Measurements from ENCODE around the gene CELA3A.
A peak's percentile ranks its signal among the peaks of the same experiment; 100 is the strongest.
"Not testable (repeated sequence)": the region's sequence is repeated elsewhere in the genome, so short reads cannot be mapped to it uniquely, and the experiment has no call there.

The CELA3A gene

GRCh38 chr1:22005261-22006149, 4.0 kb downstream of the CELA3A start:
- not testable (repeated sequence) for H4K20me1 ChIP-seq (ENCODE audit: insufficient read depth); H2AFZ ChIP-seq (ENCODE audit: low read depth); H3K79me2 ChIP-seq (ENCODE audit: insufficient read depth, low read depth); H3K36me3 ChIP-seq (ENCODE audit: insufficient read depth); H3K4me3 ChIP-seq (IDR thresholded peaks at IDR 0.05; ENCODE audit: insufficient read depth, low read depth, low read length); H3K27ac ChIP-seq; H3K9ac ChIP-seq; H3K4me2 ChIP-seq; H3K4me1 ChIP-seq (ENCODE audit: low read depth, poor library complexity, severe bottlenecking); H3K27me3 ChIP-seq (ENCODE audit: insufficient read depth, low read depth)
- TF ChIP-seq, protein P1, sequence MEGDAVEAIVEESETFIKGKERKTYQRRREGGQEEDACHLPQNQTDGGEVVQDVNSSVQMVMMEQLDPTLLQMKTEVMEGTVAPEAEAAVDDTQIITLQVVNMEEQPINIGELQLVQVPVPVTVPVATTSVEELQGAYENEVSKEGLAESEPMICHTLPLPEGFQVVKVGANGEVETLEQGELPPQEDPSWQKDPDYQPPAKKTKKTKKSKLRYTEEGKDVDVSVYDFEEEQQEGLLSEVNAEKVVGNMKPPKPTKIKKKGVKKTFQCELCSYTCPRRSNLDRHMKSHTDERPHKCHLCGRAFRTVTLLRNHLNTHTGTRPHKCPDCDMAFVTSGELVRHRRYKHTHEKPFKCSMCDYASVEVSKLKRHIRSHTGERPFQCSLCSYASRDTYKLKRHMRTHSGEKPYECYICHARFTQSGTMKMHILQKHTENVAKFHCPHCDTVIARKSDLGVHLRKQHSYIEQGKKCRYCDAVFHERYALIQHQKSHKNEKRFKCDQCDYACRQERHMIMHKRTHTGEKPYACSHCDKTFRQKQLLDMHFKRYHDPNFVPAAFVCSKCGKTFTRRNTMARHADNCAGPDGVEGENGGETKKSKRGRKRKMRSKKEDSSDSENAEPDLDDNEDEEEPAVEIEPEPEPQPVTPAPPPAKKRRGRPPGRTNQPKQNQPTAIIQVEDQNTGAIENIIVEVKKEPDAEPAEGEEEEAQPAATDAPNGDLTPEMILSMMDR (conservative IDR thresholded peaks at IDR 0.05; ENCODE audit: low read depth, low read length), result peak; percentile 35; the same call in 1 of the 2 replicates

DNA sequence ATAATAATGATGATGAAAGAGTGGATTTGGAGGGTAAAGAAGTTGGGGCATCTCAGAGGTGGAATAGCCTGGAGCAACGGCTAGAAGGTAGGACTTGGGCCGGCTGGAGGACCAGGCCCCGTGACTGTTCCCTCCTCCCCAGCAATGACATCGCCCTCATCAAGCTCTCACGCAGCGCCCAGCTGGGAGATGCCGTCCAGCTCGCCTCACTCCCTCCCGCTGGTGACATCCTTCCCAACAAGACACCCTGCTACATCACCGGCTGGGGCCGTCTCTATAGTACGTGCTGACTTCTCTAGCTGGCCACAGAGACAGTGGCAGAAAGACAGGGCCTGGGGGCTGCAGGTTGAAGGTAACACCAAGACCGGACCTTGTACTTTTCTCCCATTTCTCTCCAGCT, 5.3 kb downstream of the CELA3A start:
- not testable (repeated sequence) for H3K36me3 ChIP-seq (ENCODE audit: insufficient read depth); H3K79me2 ChIP-seq (ENCODE audit: insufficient read depth, low read depth); H3K27ac ChIP-seq; H4K20me1 ChIP-seq (ENCODE audit: insufficient read depth); H3K27me3 ChIP-seq (ENCODE audit: insufficient read depth, low read depth); H2AFZ ChIP-seq (ENCODE audit: low read depth); H3K4me2 ChIP-seq; H3K4me3 ChIP-seq (IDR thresholded peaks at IDR 0.05; ENCODE audit: insufficient read depth, low read depth, low read length); H3K9ac ChIP-seq; H3K4me1 ChIP-seq (ENCODE audit: low read depth, poor library complexity, severe bottlenecking)

DNA sequence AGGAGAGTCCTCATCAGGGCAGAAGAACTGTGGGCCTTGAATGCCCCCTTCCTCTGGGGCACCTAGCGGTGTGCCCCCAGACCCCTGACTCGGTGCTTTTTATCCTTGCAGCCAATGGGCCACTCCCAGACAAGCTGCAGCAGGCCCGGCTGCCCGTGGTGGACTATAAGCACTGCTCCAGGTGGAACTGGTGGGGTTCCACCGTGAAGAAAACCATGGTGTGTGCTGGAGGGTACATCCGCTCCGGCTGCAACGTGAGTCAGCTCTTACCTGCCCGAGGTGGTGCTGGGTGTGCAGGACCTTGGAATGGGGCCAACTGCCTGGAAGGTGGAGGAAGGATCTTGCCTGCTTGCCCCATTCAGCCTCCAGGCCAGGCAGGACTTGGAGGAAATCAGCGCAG, 5.8 kb downstream of the CELA3A start:
- not testable (repeated sequence) for H3K27me3 ChIP-seq (ENCODE audit: insufficient read depth, low read depth); H3K9ac ChIP-seq; H4K20me1 ChIP-seq (ENCODE audit: insufficient read depth); H3K36me3 ChIP-seq (ENCODE audit: insufficient read depth); H3K4me1 ChIP-seq (ENCODE audit: low read depth, poor library complexity, severe bottlenecking); H2AFZ ChIP-seq (ENCODE audit: low read depth); H3K79me2 ChIP-seq (ENCODE audit: insufficient read depth, low read depth); H3K4me3 ChIP-seq (IDR thresholded peaks at IDR 0.05; ENCODE audit: insufficient read depth, low read depth, low read length); H3K4me2 ChIP-seq; H3K27ac ChIP-seq

DNA sequence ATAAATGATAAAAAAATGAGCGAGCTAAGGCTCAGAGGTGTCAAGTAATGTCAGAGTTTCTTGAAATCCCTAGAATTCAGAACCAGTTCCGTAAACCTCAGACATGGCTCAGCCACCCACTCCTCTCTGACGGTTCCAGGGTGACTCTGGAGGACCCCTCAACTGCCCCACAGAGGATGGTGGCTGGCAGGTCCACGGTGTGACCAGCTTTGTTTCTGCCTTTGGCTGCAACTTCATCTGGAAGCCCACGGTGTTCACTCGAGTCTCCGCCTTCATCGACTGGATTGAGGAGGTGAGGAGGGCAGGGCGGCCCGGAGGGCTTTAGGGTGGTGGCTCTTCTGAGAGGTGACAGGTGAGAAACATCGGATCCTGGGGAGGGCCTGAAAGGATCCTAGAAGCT, 8.1 kb downstream of the CELA3A start:
- not testable (repeated sequence) for H3K79me2 ChIP-seq (ENCODE audit: insufficient read depth, low read depth); H3K4me2 ChIP-seq; H3K27me3 ChIP-seq (ENCODE audit: insufficient read depth, low read depth); H3K27ac ChIP-seq; H3K9ac ChIP-seq; H3K4me1 ChIP-seq (ENCODE audit: low read depth, poor library complexity, severe bottlenecking); H3K36me3 ChIP-seq (ENCODE audit: insufficient read depth); H4K20me1 ChIP-seq (ENCODE audit: insufficient read depth); H3K4me3 ChIP-seq (IDR thresholded peaks at IDR 0.05; ENCODE audit: insufficient read depth, low read depth, low read length); H2AFZ ChIP-seq (ENCODE audit: low read depth)

DNA sequence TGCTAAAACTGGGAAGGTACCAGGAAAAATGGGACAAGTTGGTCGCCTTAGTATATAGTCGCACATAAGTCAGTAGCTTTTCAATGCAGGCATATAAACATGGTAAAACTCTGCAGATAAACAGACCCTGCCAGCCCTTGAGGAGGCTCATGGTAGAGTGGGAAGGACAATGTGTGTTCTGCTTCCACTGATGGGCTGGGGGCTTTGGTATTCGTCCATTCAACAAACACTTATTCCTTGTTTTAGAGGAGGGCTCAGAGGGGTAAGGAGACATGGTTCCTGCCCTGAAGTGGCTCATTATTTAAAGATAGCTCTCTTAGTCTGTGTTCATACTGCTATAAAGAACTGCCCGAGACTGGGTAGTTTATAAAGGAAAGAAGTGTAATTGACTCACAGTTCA, 11.3 kb downstream of the CELA3A start:
- H3K27me3 ChIP-seq (ENCODE audit: insufficient read depth, low read depth); H3K4me1 ChIP-seq (ENCODE audit: low read depth, poor library complexity, severe bottlenecking); H3K79me2 ChIP-seq (ENCODE audit: insufficient read depth, low read depth); H3K4me3 ChIP-seq (IDR thresholded peaks at IDR 0.05; ENCODE audit: insufficient read depth, low read depth, low read length); H3K27ac ChIP-seq; H2AFZ ChIP-seq (ENCODE audit: low read depth); H3K36me3 ChIP-seq (ENCODE audit: insufficient read depth); H3K4me2 ChIP-seq; H3K9ac ChIP-seq; H4K20me1 ChIP-seq (ENCODE audit: insufficient read depth): not testable (repeated sequence)

- not testable (repeated sequence) for H3K27me3 ChIP-seq (ENCODE audit: insufficient read depth, low read depth); H3K36me3 ChIP-seq (ENCODE audit: insufficient read depth); H3K9ac ChIP-seq; H3K79me2 ChIP-seq (ENCODE audit: insufficient read depth, low read depth); H3K4me2 ChIP-seq; H3K4me1 ChIP-seq (ENCODE audit: low read depth, poor library complexity, severe bottlenecking); H3K27ac ChIP-seq; H2AFZ ChIP-seq (ENCODE audit: low read depth); H3K4me3 ChIP-seq (IDR thresholded peaks at IDR 0.05; ENCODE audit: insufficient read depth, low read depth, low read length); H4K20me1 ChIP-seq (ENCODE audit: insufficient read depth)
Measured at GRCh38 chr1:22014575-22015206, 13.2 kb downstream of the CELA3A start.

Measured in KMS-11 (cell line).